NB4 (cell line): Measurements from ENCODE around the gene MGME1.

Source experiments
- DNase-seq: peaks from one replicate; pipeline ENCODE4 v3.0.0; 2010; ENCODE audit warnings: low read depth
- H3K4me3 ChIP-seq: one replicate; pipeline ENCODE4 v1.5.1; 2011; ENCODE audit warnings: mild to moderate bottlenecking, low read depth, low read length, moderate library complexity
- MAX ChIP-seq: IDR thresholded peaks from 2 replicates; pipeline ENCODE4 v1.6.1; 2011; ENCODE audit warnings: low read depth, low read length
- MYC ChIP-seq: IDR thresholded peaks from 2 replicates; pipeline ENCODE4 v1.6.1; 2011; ENCODE audit warnings: low read depth, low read length
- POLR2A ChIP-seq: IDR thresholded peaks from 2 replicates; pipeline ENCODE4 v1.6.1; 2011; ENCODE audit warnings: mild to moderate bottlenecking; ENCODE audit not compliant: insufficient read length; ENCODE audit errors: extremely low read depth
- TF ChIP-seq, protein P1 (sequence below): IDR thresholded peaks from one replicate; pipeline ENCODE4 v1.5.1; 2012; ENCODE audit warnings: low read depth, low read length

Gene MGME1

DNA sequence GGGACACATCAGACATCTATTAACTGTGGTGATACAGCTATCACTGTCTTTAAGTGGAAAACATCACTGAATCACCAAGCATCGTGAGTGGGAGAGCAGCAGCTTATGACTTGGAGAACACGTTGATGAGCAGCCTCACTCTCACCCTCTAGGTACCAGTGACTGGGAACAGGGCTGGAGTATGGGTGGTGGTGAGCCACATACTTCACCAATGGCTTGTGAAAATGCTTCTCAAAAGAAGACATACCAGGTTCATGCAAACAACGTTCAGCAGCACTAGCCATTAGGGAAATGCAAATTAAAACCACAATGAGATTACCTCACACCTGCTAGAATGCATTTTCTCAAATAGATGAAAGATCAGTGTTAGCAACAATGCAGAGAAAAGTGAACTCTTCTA lies 25.5 kb upstream of the MGME1 start:
- no peak for TF ChIP-seq POLR2A
- TF ChIP-seq MAX = no peak
- no peak for TF ChIP-seq MYC
- TF ChIP-seq, protein P1, sequence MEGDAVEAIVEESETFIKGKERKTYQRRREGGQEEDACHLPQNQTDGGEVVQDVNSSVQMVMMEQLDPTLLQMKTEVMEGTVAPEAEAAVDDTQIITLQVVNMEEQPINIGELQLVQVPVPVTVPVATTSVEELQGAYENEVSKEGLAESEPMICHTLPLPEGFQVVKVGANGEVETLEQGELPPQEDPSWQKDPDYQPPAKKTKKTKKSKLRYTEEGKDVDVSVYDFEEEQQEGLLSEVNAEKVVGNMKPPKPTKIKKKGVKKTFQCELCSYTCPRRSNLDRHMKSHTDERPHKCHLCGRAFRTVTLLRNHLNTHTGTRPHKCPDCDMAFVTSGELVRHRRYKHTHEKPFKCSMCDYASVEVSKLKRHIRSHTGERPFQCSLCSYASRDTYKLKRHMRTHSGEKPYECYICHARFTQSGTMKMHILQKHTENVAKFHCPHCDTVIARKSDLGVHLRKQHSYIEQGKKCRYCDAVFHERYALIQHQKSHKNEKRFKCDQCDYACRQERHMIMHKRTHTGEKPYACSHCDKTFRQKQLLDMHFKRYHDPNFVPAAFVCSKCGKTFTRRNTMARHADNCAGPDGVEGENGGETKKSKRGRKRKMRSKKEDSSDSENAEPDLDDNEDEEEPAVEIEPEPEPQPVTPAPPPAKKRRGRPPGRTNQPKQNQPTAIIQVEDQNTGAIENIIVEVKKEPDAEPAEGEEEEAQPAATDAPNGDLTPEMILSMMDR = no peak
- DNase-seq = no peak
- H3K4me3 ChIP-seq = no peak overlapping the region

- no peak overlapping the region for H3K4me3 ChIP-seq
- no peak for TF ChIP-seq MYC
- no peak for TF ChIP-seq POLR2A
- no peak for TF ChIP-seq MAX
- TF ChIP-seq, protein P1 = no peak
- DNase-seq = no peak
Observed at GRCh38 chr20:17944854-17945474, 23.9 kb upstream of the MGME1 start.

DNA sequence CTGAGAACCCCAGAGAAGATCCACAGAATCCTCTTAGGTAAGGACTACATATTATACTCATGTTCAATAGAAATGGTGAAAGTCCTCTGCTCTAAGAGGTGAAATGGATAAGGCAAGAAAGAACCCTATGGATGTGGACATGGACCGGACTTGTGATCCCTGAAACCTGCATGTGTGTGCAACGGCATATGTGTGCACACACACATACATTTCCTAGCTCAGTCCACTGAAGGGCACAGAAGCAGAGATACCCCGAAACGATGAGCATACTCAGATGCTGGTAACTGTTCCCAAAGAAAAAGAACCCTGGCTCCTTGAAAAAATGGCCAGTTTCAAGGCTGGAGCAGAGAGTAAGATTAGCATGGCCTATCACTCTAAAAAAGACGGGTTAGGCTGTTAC lies 22.8 kb upstream of the MGME1 start:
- TF ChIP-seq MYC (no peak), MAX (no peak), POLR2A (no peak)
- TF ChIP-seq, protein P1 = no peak
- H3K4me3 ChIP-seq = no peak overlapping the region
- DNase-seq = no peak

GRCh38 chr20:17946572-17947473 lies 22.0 kb upstream of the MGME1 start:
- TF ChIP-seq, protein P1 = no peak
- TF ChIP-seq MAX (no peak), POLR2A (no peak), MYC (no peak)
- no peak overlapping the region for H3K4me3 ChIP-seq
- DNase-seq = no peak

- no peak for TF ChIP-seq MYC
- TF ChIP-seq POLR2A = no peak
- TF ChIP-seq MAX = no peak
- TF ChIP-seq, protein P1 = no peak
- H3K4me3 ChIP-seq = no peak overlapping the region
- DNase-seq = no peak
Observed at GRCh38 chr20:17947474-17947815, 21.4 kb upstream of the MGME1 start.
